BE2C (cell line): ENCODE data around the gene PSMA5.

ENCODE experiments used
- DNase-seq: peaks from one replicate; pipeline ENCODE4 v3.0.0-alpha.2; 2020
- H3K27me3 ChIP-seq: fragments of 250-450 bp; sonication (Bioruptor Pico); 2 replicates; pipeline ENCODE4 v1.5.1; 2020; ENCODE audit warnings: mild to moderate bottlenecking
- H3K36me3 ChIP-seq: fragments of 250-450 bp; sonication (Bioruptor Pico); 2 replicates; pipeline ENCODE4 v1.5.1; 2020; ENCODE audit warnings: mild to moderate bottlenecking
- H3K4me1 ChIP-seq: fragments of 250-450 bp; sonication (Bioruptor Pico); 2 replicates; pipeline ENCODE4 v1.5.1; 2020
- H3K4me3 ChIP-seq: 2 replicates; pipeline ENCODE4 v1.5.1; 2011; ENCODE audit warnings: low read depth, low read length
- H3K9me3 ChIP-seq: fragments of 250-450 bp; sonication (Bioruptor Pico); 2 replicates; pipeline ENCODE4 v1.5.1; 2020
- TF ChIP-seq, protein P1 (sequence below): IDR thresholded peaks from 2 replicates; pipeline ENCODE4 v1.5.1; 2012; ENCODE audit warnings: mild to moderate bottlenecking, low read depth, low read length

Gene PSMA5

GRCh38 chr1:109357616-109358015 is 68.6 kb downstream of the PSMA5 start:
- DNase-seq, result no peak
- no peaks in the 10 kb centered on the region for H3K27me3 ChIP-seq
- H3K4me3 ChIP-seq, result no peak overlapping the region
- no peaks in the 10 kb centered on the region for H3K9me3 ChIP-seq
- peaks cover 3% of the 10 kb centered on the region; the same call in 1 of the 2 replicates for H3K4me1 ChIP-seq
- no peaks in the 10 kb centered on the region for H3K36me3 ChIP-seq
- TF ChIP-seq, protein P1, sequence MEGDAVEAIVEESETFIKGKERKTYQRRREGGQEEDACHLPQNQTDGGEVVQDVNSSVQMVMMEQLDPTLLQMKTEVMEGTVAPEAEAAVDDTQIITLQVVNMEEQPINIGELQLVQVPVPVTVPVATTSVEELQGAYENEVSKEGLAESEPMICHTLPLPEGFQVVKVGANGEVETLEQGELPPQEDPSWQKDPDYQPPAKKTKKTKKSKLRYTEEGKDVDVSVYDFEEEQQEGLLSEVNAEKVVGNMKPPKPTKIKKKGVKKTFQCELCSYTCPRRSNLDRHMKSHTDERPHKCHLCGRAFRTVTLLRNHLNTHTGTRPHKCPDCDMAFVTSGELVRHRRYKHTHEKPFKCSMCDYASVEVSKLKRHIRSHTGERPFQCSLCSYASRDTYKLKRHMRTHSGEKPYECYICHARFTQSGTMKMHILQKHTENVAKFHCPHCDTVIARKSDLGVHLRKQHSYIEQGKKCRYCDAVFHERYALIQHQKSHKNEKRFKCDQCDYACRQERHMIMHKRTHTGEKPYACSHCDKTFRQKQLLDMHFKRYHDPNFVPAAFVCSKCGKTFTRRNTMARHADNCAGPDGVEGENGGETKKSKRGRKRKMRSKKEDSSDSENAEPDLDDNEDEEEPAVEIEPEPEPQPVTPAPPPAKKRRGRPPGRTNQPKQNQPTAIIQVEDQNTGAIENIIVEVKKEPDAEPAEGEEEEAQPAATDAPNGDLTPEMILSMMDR, result no peak

DNA sequence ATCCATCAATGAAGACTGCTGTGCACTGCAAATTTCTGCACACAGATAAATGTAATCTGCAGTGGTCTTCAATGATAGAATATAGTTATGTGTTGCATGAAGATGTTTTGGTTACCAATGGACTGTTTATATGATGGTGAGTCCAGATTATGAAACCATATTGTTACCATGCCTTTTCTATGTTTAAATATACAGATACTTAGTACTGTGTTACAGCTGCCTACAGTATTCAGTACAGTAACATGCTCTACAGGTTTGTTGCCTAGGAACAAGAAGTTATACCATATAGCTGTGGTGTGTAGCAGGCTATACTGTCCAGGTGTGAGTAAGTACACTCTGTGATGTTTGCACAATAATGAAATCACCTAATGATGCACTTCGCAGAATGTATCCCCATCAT is 69.3 kb downstream of the PSMA5 start:
- H3K27me3 ChIP-seq, result no peaks in the 10 kb centered on the region
- peaks cover 3% of the 10 kb centered on the region; the same call in 1 of the 2 replicates for H3K4me1 ChIP-seq
- no peaks in the 10 kb centered on the region for H3K36me3 ChIP-seq
- DNase-seq, result no peak
- no peaks in the 10 kb centered on the region for H3K9me3 ChIP-seq
- TF ChIP-seq, protein P1, result no peak
- H3K4me3 ChIP-seq, result no peak overlapping the region

GRCh38 chr1:109356505-109356904 is 69.7 kb downstream of the PSMA5 start:
- H3K4me1 ChIP-seq, result peaks cover 3% of the 10 kb centered on the region; the same call in 1 of the 2 replicates
- H3K36me3 ChIP-seq, result no peaks in the 10 kb centered on the region
- no peaks in the 10 kb centered on the region for H3K27me3 ChIP-seq
- TF ChIP-seq, protein P1, result no peak
- H3K9me3 ChIP-seq, result no peaks in the 10 kb centered on the region
- no peak for DNase-seq
- no peak overlapping the region for H3K4me3 ChIP-seq

GRCh38 chr1:109354929-109355328 is 71.3 kb downstream of the PSMA5 start:
- Histone ChIP-seq H3K9me3 (no peaks in the 10 kb centered on the region), H3K27me3 (no peaks in the 10 kb centered on the region), H3K36me3 (no peaks in the 10 kb centered on the region), H3K4me3 (no peak overlapping the region), H3K4me1 (peaks cover 3% of the 10 kb centered on the region; the same call in 1 of the 2 replicates)
- no peak for DNase-seq
- TF ChIP-seq, protein P1, result no peak

DNA sequence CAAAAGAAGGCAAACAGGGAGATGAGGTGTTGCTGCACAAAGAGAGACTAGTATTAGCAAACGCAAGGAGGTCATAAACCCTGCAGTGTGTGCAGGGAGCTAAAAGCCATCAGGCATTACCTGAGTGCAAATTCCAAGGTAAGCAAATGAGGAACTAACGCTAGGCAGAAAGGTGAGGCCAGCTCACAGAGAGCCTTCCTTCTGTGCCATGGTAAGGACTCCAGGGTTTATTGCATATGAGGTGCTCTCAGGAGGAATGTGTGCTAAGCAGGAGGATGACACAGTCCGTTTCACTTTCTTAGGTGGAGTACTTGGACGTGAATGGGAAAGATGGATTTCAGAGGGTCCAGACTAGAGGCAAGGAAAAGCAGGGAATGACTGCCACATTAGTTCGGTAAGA is 74.8 kb downstream of the PSMA5 start:
- Histone ChIP-seq H3K27me3 (no peaks in the 10 kb centered on the region), H3K4me1 (no peaks in the 10 kb centered on the region)
- TF ChIP-seq, protein P1, result no peak

DNA sequence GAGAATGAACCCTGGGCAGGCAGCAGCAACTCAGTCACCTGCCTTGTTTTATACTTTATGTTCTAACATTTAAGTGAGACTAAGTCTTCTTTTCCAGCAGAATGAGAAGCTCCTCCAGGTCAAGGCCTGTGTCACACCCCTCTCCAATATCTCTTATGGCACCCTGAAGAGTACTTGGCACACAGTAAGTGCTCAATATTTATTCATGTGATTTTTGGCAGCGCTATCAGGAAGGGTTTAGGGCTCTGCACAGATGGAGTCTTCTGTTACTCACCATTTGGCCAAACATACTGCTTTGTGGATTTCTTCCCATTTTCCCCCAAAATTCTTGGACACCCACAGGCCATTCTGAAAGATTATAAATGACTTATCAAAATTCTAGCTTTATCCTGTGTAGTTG is 75.6 kb downstream of the PSMA5 start:
- TF ChIP-seq, protein P1, result no peak
- Histone ChIP-seq H3K4me1 (no peaks in the 10 kb centered on the region), H3K9me3 (no peaks in the 10 kb centered on the region), H3K36me3 (no peaks in the 10 kb centered on the region), H3K27me3 (no peaks in the 10 kb centered on the region), H3K4me3 (no peak overlapping the region)
- no peak for DNase-seq

More for the DNA sequence above, 74.8 kb downstream of the PSMA5 start:
- DNase-seq, result no peak
- no peaks in the 10 kb centered on the region for H3K36me3 ChIP-seq
- no peak overlapping the region for H3K4me3 ChIP-seq
- no peaks in the 10 kb centered on the region for H3K9me3 ChIP-seq
